Neutrophil (primary cell): ENCODE results near the gene BDP1.

ENCODE experiments used
- H3K27ac ChIP-seq: fragments of 200-600 bp; sonication (generic); 2 replicates; pipeline ENCODE4 v1.5.1; 2016; ENCODE audit warnings: mild to moderate bottlenecking, moderate library complexity
- H3K27me3 ChIP-seq: fragments of 200-600 bp; sonication (generic); 2 replicates; pipeline ENCODE4 v1.6.0; 2016; ENCODE audit warnings: mild to moderate bottlenecking
- H3K36me3 ChIP-seq: fragments of 200-600 bp; sonication (generic); 2 replicates; pipeline ENCODE4 v1.5.1; 2017
- H3K4me1 ChIP-seq, 2 experiments: fragments of 200-600 bp in 1 of 2; sonication (generic) in 1 of 2; 1 replicate in 1 of 2; 2 replicates in 1 of 2; pipeline versions ENCODE4 v1.5.1 to v1.6.1; 2013 to 2016; ENCODE audit warnings: low read depth in 1 of 2, low read length in 1 of 2, mild to moderate bottlenecking in 1 of 2, moderate library complexity in 1 of 2; ENCODE audit not compliant: control insufficient read depth in 1 of 2, insufficient read depth in 1 of 2
- H3K4me3 ChIP-seq, 2 experiments: fragments of 200-600 bp in 1 of 2; sonication (generic) in 1 of 2; 1 replicate in 1 of 2; 2 replicates in 1 of 2; pipeline ENCODE4 v1.5.1; 2013 to 2016; ENCODE audit warnings: low read depth in 1 of 2, low read length in 1 of 2, mild to moderate bottlenecking in 1 of 2, moderate library complexity in 1 of 2
- H3K9me3 ChIP-seq: fragments of 200-600 bp; sonication (generic); 2 replicates; pipeline ENCODE4 v1.5.1; 2016
- TF ChIP-seq, protein P1 (sequence below): fragments of 200-600 bp; sonication (generic); IDR thresholded peaks from 2 replicates; pipeline ENCODE4 v1.5.1; 2016; ENCODE audit warnings: antibody characterized with exemption

The BDP1 gene

GRCh38 chr5:71460693-71461092 lies 5.2 kb downstream of the BDP1 start:
- H3K27me3 ChIP-seq = no peaks in the 10 kb centered on the region
- H3K36me3 ChIP-seq = peaks cover 64% of the 10 kb centered on the region
- no peak overlapping the region for H3K4me3 ChIP-seq
- H3K9me3 ChIP-seq = no peaks in the 10 kb centered on the region
- TF ChIP-seq, protein P1, sequence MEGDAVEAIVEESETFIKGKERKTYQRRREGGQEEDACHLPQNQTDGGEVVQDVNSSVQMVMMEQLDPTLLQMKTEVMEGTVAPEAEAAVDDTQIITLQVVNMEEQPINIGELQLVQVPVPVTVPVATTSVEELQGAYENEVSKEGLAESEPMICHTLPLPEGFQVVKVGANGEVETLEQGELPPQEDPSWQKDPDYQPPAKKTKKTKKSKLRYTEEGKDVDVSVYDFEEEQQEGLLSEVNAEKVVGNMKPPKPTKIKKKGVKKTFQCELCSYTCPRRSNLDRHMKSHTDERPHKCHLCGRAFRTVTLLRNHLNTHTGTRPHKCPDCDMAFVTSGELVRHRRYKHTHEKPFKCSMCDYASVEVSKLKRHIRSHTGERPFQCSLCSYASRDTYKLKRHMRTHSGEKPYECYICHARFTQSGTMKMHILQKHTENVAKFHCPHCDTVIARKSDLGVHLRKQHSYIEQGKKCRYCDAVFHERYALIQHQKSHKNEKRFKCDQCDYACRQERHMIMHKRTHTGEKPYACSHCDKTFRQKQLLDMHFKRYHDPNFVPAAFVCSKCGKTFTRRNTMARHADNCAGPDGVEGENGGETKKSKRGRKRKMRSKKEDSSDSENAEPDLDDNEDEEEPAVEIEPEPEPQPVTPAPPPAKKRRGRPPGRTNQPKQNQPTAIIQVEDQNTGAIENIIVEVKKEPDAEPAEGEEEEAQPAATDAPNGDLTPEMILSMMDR = no peak
- H3K4me1 ChIP-seq = peaks cover 11 to 15% of the 10 kb centered on the region in 2 experiments
- H3K27ac ChIP-seq = no peak overlapping the region

DNA sequence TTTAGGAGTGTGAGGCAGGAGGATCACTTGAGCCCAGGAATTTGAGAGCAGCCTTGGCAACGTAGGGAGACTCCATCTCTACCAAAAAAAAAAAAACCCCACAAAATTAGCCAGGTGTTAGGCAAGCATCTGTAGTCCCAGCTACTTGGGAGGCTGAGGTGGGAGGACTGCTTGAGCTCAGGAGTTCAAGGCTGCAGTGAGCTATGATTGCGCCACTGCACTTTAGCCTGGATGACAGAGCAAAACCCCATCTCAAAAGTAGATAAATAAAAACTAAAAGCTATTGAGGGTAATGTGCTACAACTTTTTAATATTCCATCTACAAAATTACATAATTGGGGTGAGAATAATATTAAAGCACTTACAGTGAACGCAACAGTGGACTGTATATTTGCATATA lies 5.9 kb downstream of the BDP1 start:
- TF ChIP-seq, protein P1 = no peak
- Histone ChIP-seq H3K36me3 (peaks cover 71% of the 10 kb centered on the region), H3K27me3 (no peaks in the 10 kb centered on the region), H3K9me3 (no peaks in the 10 kb centered on the region), H3K4me3 (no peak overlapping the region), H3K4me1 (peaks cover 6 to 9% of the 10 kb centered on the region in 2 experiments), H3K27ac (no peak overlapping the region)

GRCh38 chr5:71471193-71471592 lies 15.7 kb downstream of the BDP1 start:
- H3K4me1 ChIP-seq = no peaks in the 10 kb centered on the region
- no peaks in the 10 kb centered on the region for H3K9me3 ChIP-seq
- TF ChIP-seq, protein P1 = no peak
- H3K36me3 ChIP-seq = peaks cover 73% of the 10 kb centered on the region
- H3K27ac ChIP-seq = no peak overlapping the region
- no peak overlapping the region for H3K4me3 ChIP-seq
- no peaks in the 10 kb centered on the region for H3K27me3 ChIP-seq

- TF ChIP-seq, protein P1 = no peak
- Histone ChIP-seq H3K9me3 (no peaks in the 10 kb centered on the region), H3K27ac (no peak overlapping the region), H3K4me3 (no peak overlapping the region), H3K27me3 (no peaks in the 10 kb centered on the region), H3K4me1 (no peaks in the 10 kb centered on the region), H3K36me3 (peaks cover 49% of the 10 kb centered on the region)
These were observed 20.4 kb downstream of the BDP1 start for GRCh38 chr5:71475788-71476384.

GRCh38 chr5:71481441-71481840 lies 26.0 kb downstream of the BDP1 start:
- Histone ChIP-seq H3K4me3 (no peak overlapping the region), H3K27ac (no peak overlapping the region), H3K27me3 (no peaks in the 10 kb centered on the region), H3K36me3 (peaks cover 49% of the 10 kb centered on the region), H3K4me1 (no peaks in the 10 kb centered on the region), H3K9me3 (no peaks in the 10 kb centered on the region)
- TF ChIP-seq, protein P1 = no peak
